Activated CD8-positive, alpha-beta memory T cell treated with anti-CD3 and anti-CD28 coated beads for 1 hour (primary cell): ENCODE measurements around the gene TFAP2E.

Source experiments
- DNase-seq, 2 donors: peaks; one replicate each; pipeline ENCODE4 v3.0.0-alpha.2; 2020; ENCODE audit warnings: low read depth in 1 of 2; ENCODE audit errors: extremely low read depth in 1 of 2

TFAP2E gene

DNA sequence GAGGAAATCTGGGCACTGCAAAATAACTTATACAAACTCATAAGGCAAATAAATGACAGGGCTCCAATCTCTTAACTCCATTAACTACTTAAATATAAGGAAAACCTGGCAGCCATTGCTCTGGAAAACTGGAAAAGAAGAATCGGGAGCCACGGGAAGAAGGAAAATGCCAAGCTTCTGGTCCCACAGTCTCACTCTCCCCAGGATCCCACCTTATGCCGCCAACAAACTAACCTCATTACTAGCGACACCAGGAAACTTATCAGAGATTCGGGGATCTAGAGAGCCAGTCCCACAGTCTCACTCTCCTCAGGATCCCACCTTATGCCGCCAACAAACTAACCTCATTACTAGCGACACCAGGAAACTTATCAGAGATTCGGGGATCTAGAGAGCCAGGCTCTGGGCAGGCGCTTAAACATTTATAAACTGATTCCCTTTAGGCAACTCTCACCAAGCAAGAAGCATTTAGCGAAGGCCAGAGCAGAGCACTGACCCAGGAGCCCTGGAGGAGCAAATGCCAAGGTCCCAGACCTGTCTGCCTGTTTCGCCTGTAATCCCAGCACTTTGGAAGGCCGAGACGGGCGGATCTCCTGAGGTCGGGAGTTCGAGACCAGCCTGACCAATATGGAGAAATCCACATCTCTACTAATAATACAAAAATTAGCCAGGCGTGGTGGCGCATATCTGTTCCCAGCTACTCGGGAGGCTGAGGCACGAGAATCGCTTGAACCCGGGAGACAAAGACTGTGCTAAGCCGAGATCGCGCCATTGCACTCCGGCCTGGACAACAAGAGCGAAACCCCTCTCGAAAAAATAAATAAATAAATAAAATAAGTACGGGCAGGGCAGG is 67.5 kb downstream of the TFAP2E start:
- DNase-seq, result no peak

DNA sequence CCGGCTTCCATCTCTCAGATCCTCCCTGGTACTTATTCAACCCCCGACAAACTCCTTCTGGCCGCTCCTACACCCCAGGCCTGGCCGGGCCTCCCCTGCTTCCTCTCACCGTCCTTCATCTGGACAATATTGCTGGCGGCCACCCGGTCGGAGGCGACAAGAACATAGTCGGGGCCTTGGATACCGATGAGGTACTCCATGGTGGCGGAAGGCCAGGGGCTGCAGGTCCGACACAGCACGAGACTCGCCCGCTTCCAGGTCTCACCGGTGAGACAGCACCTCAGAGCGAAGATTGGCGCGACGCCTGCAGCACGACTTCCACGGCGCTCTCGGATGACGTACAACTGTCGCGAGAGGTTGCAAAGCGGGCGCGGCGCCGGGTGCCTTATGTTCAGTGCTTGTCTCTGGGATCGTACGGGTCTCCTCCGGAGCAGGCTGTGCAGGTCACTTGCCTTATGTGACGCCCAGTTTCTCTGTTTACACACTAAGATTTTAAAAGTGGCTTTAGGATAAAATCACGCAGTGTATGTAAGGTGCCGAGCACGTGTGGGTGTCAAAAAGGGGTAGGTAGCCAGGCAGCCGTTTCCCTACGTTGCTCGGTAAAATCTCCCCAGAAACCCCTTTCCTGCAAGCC is 68.2 kb downstream of the TFAP2E start, which contains the start of gene PSMB2:
TSS of gene PSMB2 (minus strand) at position 294 of the 634 bp plus-strand sequence. CDS start at position 200, 94 bp downstream.
- DNase-seq, result peak; percentile 89 to 96

DNA sequence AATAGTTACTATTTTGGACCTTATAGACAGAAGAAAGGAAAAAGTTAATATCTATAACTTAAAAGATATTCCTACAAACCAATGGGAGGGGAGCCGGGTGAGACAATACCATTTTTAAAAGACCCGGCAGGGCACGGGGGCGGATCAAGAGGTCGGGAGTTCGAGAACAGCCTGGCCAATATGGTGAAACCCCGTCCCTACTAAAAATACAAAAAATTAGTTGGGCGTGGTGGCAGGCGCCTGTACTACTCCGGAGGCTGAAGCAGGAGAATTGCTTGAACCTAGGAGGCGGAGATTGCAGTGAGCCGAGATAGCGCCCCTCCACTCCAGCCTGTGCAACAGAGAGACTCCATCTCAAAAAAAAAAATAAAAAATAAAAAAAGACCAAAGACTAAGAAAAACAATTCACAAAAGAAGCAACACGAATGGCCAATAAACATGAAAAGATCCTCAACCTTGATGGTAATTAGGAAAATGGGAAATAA is 69.4 kb downstream of the TFAP2E start:
- DNase-seq, result no peak

DNA sequence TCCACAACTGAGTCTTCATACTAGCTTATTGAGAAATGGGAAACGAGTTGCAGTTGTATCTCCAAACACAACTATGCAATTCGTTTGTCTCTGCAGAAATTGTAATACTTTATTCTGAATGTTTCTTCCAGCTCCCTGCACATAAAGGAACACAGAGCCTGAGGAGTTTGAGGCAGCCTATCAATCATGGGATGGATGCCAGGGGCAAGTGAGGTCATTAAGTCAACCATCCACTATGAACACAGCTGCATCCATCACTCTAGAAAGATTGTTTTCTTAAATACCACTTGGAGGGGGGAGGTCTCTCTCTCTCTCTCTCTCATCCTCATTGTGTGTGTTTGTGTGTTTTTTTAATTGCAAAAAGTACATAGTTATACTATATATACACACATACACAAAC is 71.1 kb downstream of the TFAP2E start:
- DNase-seq, result no peak
